Activated CD4-positive, alpha-beta T cell treated with anti-CD3 and anti-CD28 coated beads, Interleukin-2, amount 10 ng/mL, durations not matched to agents 7 days and 5 days (primary cell): Measurements from ENCODE around the gene FTMT. TPM values are rescaled to one million over a fixed set of nuclear protein-coding genes. Genes with fewer than 3 reads are reported as not detected.

Experiments
- CTCF ChIA-PET: fragments of 350-600 bp; sonication (Branson Sonifier 250); formaldehyde crosslinking; loops from one replicate; lab custom pipeline; 2021; ENCODE audit warnings: antibody characterized with exemption; lab: Charles Lee
- POLR2A ChIA-PET: fragments of 350-600 bp; sonication (Branson Sonifier 250); formaldehyde crosslinking; loops from one replicate; lab custom pipeline; 2021; ENCODE audit warnings: antibody characterized with exemption; lab: Charles Lee
- DNase-seq: peaks from one replicate; pipeline ENCODE4 v3.0.0-alpha.2; 2020
- H3K27ac Mint-ChIP-seq: one replicate; pipeline ENCODE4 v1.8.0; 2021; ENCODE audit warnings: mild to moderate bottlenecking, moderate library complexity, mixed read lengths
- H3K27me3 Mint-ChIP-seq: one replicate; pipeline ENCODE4 v1.8.0; 2021; ENCODE audit warnings: mixed read lengths
- H3K36me3 Mint-ChIP-seq: one replicate; pipeline ENCODE4 v1.8.0; 2021; ENCODE audit warnings: low read depth, mixed read lengths
- H3K4me1 Mint-ChIP-seq: one replicate; pipeline ENCODE4 v1.8.0; 2021; ENCODE audit warnings: mixed read lengths
- H3K4me3 Mint-ChIP-seq: one replicate; pipeline ENCODE4 v1.8.0; 2021; ENCODE audit warnings: mild to moderate bottlenecking, moderate library complexity, mixed read lengths
- H3K9me3 Mint-ChIP-seq: one replicate; pipeline ENCODE4 v1.8.0; 2021; ENCODE audit warnings: mixed read lengths
- total RNA-seq, 2 experiments: library from RNA; stranded (reverse); gene quantifications; one replicate each; pipeline ENCODE4 v1.2.3, GENCODE V29; 2021

Gene FTMT
- total RNA-seq, 2 experiments from 2014 or later = not detected

DNA sequence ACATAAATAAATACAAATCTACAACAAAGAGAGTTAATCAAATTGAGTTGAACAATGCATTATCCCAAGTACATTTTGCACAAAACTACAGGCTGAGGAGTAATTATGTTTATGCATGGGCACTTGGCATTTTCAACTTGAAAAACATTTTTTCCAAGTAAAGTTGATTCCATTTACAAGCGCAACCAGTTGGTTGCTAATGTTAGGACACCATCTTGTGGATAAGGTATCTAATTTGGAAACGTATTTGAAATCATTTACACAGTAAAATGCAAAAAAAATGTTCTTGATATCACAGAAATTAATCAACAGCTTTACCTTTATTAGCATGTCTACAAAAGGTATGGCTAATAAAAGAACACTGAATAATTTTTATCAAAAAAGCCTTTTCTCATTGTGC is 18.8 kb downstream of the FTMT start:
- POLR2A ChIA-PET = no interaction called here
- Mint-ChIP-seq H3K27me3 (no peaks in the 10 kb centered on the region), H3K27ac (no peak overlapping the region), H3K4me1 (no peaks in the 10 kb centered on the region), H3K9me3 (no peaks in the 10 kb centered on the region), H3K4me3 (no peak overlapping the region), H3K36me3 (no peaks in the 10 kb centered on the region)
- DNase-seq = no peak
- CTCF ChIA-PET = no interaction called here

DNA sequence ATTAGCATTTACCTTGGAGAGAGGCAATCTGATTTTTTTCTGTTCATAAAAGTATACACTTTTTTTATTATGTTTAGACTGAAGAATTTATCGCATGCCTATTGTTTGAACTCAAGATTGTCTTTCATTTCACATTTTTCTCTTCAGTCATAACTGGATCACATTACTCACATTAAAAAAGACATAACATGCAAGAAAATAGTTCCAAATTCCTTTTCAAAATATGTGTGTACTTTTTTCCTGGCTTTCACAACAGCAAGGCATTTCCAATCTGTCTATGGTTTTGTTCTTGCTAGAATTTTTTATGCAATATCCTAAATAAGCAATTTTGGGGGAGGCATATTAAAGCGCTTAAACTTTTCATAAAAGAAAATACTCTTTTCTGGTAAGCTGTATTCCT is 21.2 kb downstream of the FTMT start:
- no peak overlapping the region for H3K4me3 Mint-ChIP-seq
- DNase-seq = no peak
- H3K36me3 Mint-ChIP-seq = no peaks in the 10 kb centered on the region
- ChIA-PET CTCF (no interaction called here), POLR2A (no interaction called here)
- no peaks in the 10 kb centered on the region for H3K4me1 Mint-ChIP-seq
- no peaks in the 10 kb centered on the region for H3K27me3 Mint-ChIP-seq
- H3K27ac Mint-ChIP-seq = no peak overlapping the region
- H3K9me3 Mint-ChIP-seq = no peaks in the 10 kb centered on the region

GRCh38 chr5:121873409-121873808 is 21.7 kb downstream of the FTMT start:
- ChIA-PET POLR2A (no interaction called here), CTCF (no interaction called here)
- no peak for DNase-seq
- Mint-ChIP-seq H3K4me1 (no peaks in the 10 kb centered on the region), H3K4me3 (no peak overlapping the region), H3K27ac (no peak overlapping the region), H3K27me3 (no peaks in the 10 kb centered on the region), H3K36me3 (no peaks in the 10 kb centered on the region), H3K9me3 (no peaks in the 10 kb centered on the region)

DNA sequence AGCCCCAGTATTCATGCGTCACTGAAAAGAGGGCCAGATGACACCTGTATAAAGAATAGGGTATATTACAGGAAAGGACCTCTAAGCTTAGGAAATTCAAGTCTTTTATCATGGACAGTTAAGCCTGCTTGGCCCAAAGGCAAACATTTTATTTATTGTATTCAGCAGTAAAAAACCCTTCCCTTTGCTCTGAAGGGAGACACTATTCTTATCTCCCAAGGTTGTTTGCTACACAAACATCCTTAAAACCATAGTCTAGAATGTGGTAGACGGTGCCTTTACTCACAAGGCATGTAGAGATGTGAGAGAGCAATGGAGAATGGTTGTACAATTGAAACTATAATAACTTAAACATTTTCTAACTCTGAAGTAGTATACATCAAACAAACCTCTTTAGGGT is 33.9 kb downstream of the FTMT start:
- no peaks in the 10 kb centered on the region for H3K36me3 Mint-ChIP-seq
- POLR2A ChIA-PET = no interaction called here
- H3K4me3 Mint-ChIP-seq = no peak overlapping the region
- DNase-seq = no peak
- H3K27ac Mint-ChIP-seq = no peak overlapping the region
- H3K9me3 Mint-ChIP-seq = no peaks in the 10 kb centered on the region
- H3K27me3 Mint-ChIP-seq = no peaks in the 10 kb centered on the region
- CTCF ChIA-PET = no interaction called here
- no peaks in the 10 kb centered on the region for H3K4me1 Mint-ChIP-seq

DNA sequence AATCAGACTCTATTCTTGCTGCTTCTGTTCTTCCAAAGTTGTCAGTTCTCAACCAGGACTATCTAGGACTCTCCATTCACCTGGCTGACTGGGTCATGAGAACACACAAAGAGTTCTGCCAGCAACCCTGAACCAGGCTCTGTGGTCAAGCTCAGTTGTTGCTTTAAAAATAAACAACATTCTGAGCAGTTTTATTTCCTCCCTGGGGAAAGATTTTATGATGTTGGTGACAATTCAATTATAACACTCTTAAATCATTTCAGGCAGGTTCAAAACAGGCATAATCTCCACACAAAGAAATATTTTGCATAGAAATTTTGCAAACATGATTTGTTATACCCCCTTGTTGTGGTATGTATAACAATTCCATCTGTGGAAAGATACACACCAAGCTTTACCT is 36.0 kb downstream of the FTMT start:
- H3K27ac Mint-ChIP-seq = no peak overlapping the region

DNA sequence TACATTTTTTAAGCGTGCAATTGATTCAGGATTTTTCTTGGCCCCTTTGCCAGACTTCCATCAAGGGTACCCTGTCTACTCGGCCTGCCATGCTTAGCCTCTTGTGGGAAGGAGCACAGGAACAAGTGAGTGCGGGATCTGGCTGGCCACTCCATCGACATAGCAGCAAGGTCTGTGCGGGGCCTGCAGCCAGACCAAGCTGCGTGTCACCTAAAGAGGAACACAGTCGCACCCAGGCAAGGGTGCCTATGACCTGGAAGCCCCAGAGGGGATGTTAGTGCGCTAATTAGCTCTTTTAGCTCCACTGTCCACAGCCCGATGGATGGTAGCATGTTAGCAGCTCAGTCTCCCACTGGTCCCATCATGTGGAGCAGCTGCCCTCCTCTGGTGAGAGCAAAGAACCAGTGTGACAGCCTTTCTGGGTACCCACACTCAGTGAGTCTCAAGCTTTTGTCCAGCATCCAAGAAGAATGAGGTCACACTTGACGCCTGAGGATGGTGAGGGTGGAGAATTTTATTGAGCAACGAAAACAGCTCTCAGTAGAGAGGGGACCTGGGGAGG is 38.7 kb downstream of the FTMT start:
- Mint-ChIP-seq H3K36me3 (no peaks in the 10 kb centered on the region), H3K9me3 (no peaks in the 10 kb centered on the region), H3K4me1 (no peaks in the 10 kb centered on the region), H3K4me3 (no peak overlapping the region), H3K27me3 (no peaks in the 10 kb centered on the region), H3K27ac (no peak overlapping the region)
- CTCF ChIA-PET = no interaction called here
- POLR2A ChIA-PET = no interaction called here
- no peak for DNase-seq

More for the DNA sequence above, 36.0 kb downstream of the FTMT start:
- Mint-ChIP-seq H3K36me3 (no peaks in the 10 kb centered on the region), H3K9me3 (no peaks in the 10 kb centered on the region), H3K4me3 (no peak overlapping the region), H3K27me3 (no peaks in the 10 kb centered on the region), H3K4me1 (no peaks in the 10 kb centered on the region)
- DNase-seq = no peak
- ChIA-PET CTCF (no interaction called here), POLR2A (no interaction called here)

DNA sequence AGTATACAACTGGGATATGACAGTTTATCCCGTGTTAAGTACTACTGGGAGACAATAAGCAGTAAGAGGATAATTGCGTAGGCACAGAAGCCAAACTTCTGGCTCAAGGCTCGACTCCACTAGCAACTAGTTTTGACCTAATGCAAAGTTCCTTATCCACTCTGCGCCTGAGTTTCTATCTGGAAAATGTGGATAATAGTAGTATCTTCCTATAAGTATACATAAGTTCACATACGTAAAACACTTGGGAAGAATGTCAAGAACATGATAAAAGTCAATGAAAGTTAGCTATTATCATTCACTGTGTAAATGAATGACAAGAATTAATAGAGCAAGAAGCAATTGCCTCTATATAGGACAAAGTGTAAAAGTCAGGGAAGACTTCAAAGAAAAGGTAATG is 45.7 kb downstream of the FTMT start:
- H3K27ac Mint-ChIP-seq = no peak overlapping the region
- no peaks in the 10 kb centered on the region for H3K27me3 Mint-ChIP-seq
- no peak overlapping the region for H3K4me3 Mint-ChIP-seq
- H3K36me3 Mint-ChIP-seq = no peaks in the 10 kb centered on the region
- ChIA-PET POLR2A (no interaction called here), CTCF (no interaction called here)
- DNase-seq = no peak
- no peaks in the 10 kb centered on the region for H3K9me3 Mint-ChIP-seq
- H3K4me1 Mint-ChIP-seq = no peaks in the 10 kb centered on the region

DNA sequence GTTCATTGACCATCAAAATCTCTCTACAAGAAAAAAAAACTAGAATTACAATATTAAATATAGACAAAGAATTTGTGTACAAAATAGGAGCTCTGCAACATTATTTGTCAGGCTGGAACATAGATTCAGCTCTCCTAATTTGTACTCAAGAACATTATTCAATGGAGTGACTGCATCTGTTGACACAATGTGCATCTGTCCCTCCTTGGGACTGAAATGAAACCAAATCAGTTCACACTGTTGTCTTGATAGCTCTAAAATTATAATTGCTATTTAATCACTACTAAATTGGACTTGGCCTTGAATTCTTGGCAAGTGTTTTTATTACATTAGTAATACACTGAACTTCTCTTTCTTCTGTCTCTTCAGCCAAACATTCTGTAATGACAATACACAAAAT is 47.7 kb downstream of the FTMT start:
- H3K4me1 Mint-ChIP-seq = no peaks in the 10 kb centered on the region
- no peak overlapping the region for H3K27ac Mint-ChIP-seq
- ChIA-PET CTCF (no interaction called here), POLR2A (no interaction called here)
- no peak for DNase-seq
- no peaks in the 10 kb centered on the region for H3K27me3 Mint-ChIP-seq
- H3K4me3 Mint-ChIP-seq = no peak overlapping the region
- H3K36me3 Mint-ChIP-seq = no peaks in the 10 kb centered on the region
- no peaks in the 10 kb centered on the region for H3K9me3 Mint-ChIP-seq

Other genes with a start within 250 kb of the FTMT start
- gene SRFBP1, start 110.1 kb downstream of the FTMT start, total RNA-seq = 10 to 100 TPM; 10.1 to 12.1 TPM
- under 1 TPM; 0.04 to 0.10 TPM for gene LOX, start 226.4 kb downstream of the FTMT start, total RNA-seq